ENCODE results near the gene POU2F3. TPM values are rescaled to one million over a fixed set of nuclear protein-coding genes. Genes with fewer than 3 reads are reported as not detected.

Gene POU2F3
- total RNA-seq, 2 donors from 2014 or later = 0.77 to 1.5 TPM

GRCh38 chr11:120338107-120338933 lies 98.4 kb downstream of the POU2F3 start:
- Histone ChIP-seq H3K27me3 (no peaks in the 10 kb centered on the region), H3K27ac (peak overlapping the region; percentile 96), H3K4me3 (peak overlapping the region; percentile 96), H3K9me3 (no peaks in the 10 kb centered on the region), H3K4me1 (peaks cover 9% of the 10 kb centered on the region), H3K9ac (ENCODE audit: low read depth in 2 of 2, low read length in 2 of 2) (peak overlapping the region; percentile 44 to 98), H3K36me3 (no peaks in the 10 kb centered on the region)
- no peak for DNase-seq
- TF ChIP-seq, protein P1, sequence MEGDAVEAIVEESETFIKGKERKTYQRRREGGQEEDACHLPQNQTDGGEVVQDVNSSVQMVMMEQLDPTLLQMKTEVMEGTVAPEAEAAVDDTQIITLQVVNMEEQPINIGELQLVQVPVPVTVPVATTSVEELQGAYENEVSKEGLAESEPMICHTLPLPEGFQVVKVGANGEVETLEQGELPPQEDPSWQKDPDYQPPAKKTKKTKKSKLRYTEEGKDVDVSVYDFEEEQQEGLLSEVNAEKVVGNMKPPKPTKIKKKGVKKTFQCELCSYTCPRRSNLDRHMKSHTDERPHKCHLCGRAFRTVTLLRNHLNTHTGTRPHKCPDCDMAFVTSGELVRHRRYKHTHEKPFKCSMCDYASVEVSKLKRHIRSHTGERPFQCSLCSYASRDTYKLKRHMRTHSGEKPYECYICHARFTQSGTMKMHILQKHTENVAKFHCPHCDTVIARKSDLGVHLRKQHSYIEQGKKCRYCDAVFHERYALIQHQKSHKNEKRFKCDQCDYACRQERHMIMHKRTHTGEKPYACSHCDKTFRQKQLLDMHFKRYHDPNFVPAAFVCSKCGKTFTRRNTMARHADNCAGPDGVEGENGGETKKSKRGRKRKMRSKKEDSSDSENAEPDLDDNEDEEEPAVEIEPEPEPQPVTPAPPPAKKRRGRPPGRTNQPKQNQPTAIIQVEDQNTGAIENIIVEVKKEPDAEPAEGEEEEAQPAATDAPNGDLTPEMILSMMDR (IDR thresholded peaks at IDR 0.05) = no peak
- intact Hi-C loops (cut with DNase I) = loop anchor here (10.0 kb wide), 2 partner anchors 96 to 346 kb away; no protein-coding TSS in a partner anchor

DNA sequence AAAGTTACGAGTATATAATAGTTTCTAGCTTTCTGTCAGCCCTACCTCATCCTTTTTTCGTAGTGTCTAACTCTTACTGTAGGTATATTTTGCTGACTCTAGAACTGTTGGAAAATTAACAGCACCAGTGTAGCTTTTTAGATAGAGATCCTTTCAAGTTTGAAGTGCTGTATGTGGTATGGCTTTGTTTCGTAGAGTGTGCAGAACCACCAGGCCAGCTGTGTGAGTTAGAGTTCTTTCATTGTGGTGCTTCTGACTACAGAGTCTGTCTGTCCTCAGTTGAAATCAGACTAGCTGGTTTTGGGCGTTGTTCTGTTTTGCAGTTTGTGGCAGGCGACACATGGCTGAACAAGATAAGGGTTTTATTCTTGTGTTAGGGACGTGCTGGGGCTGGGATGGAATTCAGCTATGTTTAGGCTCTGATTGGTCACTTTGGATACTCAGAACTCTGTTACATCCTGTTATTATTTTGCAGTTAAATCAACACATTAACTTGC lies 99.5 kb downstream of the POU2F3 start:
- peak overlapping the region in 1 of 2 donors; percentile 13 for H3K9ac ChIP-seq (ENCODE audit: low read depth in 2 of 2, low read length in 2 of 2)
- no peaks in the 10 kb centered on the region for H3K27me3 ChIP-seq
- no peaks in the 10 kb centered on the region for H3K36me3 ChIP-seq
- H3K9me3 ChIP-seq = no peaks in the 10 kb centered on the region
- TF ChIP-seq, protein P1 (IDR thresholded peaks at IDR 0.05) = no peak
- peak overlapping the region; percentile 2 for H3K4me3 ChIP-seq
- intact Hi-C loops (cut with DNase I) = loop anchor here (10.0 kb wide), 2 partner anchors 95 to 345 kb away; no protein-coding TSS in a partner anchor
- H3K4me1 ChIP-seq = peaks cover 14% of the 10 kb centered on the region
- peak overlapping the region; percentile 53 for H3K27ac ChIP-seq
- peak; percentile 69 for DNase-seq

DNA sequence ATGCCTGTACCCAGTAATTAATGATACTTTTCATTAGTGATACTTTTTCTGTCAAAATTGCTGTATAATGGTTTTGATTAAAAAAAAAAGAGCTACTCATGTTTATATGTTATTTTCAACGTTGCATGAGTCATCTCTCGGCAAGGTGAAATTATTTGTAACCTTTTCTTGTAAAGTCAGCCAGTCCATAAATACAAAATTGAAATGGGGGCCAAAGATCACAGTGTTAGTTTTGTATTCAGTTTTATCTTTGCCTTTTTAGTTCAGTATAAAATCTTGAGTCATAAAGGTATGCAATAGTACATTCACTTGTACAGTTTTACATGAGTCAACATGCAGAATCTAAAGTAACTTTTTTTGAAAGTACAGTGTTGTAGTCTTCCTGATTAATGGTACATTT lies 100.6 kb downstream of the POU2F3 start:
- Histone ChIP-seq H3K9me3 (no peaks in the 10 kb centered on the region), H3K36me3 (no peaks in the 10 kb centered on the region), H3K4me3 (no peak overlapping the region), H3K9ac (ENCODE audit: low read depth in 2 of 2, low read length in 2 of 2) (no peak overlapping the region), H3K27me3 (no peaks in the 10 kb centered on the region), H3K27ac (no peak overlapping the region), H3K4me1 (peaks cover 14% of the 10 kb centered on the region)
- DNase-seq = no peak
- TF ChIP-seq, protein P1 (IDR thresholded peaks at IDR 0.05) = no peak
- intact Hi-C loops (cut with DNase I) = no loop called here

GRCh38 chr11:120342226-120342625 lies 102.3 kb downstream of the POU2F3 start:
- intact Hi-C loops (cut with DNase I) = no loop called here
- Histone ChIP-seq H3K4me3 (no peak overlapping the region), H3K9me3 (no peaks in the 10 kb centered on the region), H3K27me3 (no peaks in the 10 kb centered on the region), H3K36me3 (no peaks in the 10 kb centered on the region), H3K9ac (ENCODE audit: low read depth in 2 of 2, low read length in 2 of 2) (no peak overlapping the region), H3K4me1 (peaks cover 14% of the 10 kb centered on the region), H3K27ac (no peak overlapping the region)
- no peak for DNase-seq
- TF ChIP-seq, protein P1 (IDR thresholded peaks at IDR 0.05) = no peak

GRCh38 chr11:120342678-120343077 lies 102.7 kb downstream of the POU2F3 start:
- intact Hi-C loops (cut with DNase I) = no loop called here
- peaks cover 14% of the 10 kb centered on the region for H3K4me1 ChIP-seq

More at GRCh38 chr11:120342678-120343077, 102.7 kb downstream of the POU2F3 start:
- no peak for DNase-seq
- H3K4me3 ChIP-seq = no peak overlapping the region
- no peaks in the 10 kb centered on the region for H3K27me3 ChIP-seq
- H3K9me3 ChIP-seq = no peaks in the 10 kb centered on the region
- H3K27ac ChIP-seq = no peak overlapping the region
- TF ChIP-seq, protein P1 (IDR thresholded peaks at IDR 0.05) = no peak
- H3K36me3 ChIP-seq = no peaks in the 10 kb centered on the region
- no peak overlapping the region for H3K9ac ChIP-seq (ENCODE audit: low read depth in 2 of 2, low read length in 2 of 2)
